H1 (cell line): Measurements from ENCODE around the gene IRF2BP2. TPM values are rescaled to one million over a fixed set of nuclear protein-coding genes. Genes with fewer than 3 reads are reported as not detected.

Experiments
- BACH1 ChIP-seq: IDR thresholded peaks from 2 replicates; pipeline ENCODE4 v1.6.1; 2012; ENCODE audit warnings: low read length, improper control_type of control experiment
- CBX5 ChIP-seq: fragments of 300-800, 300-1000 bp; sonication (generic); IDR thresholded peaks from 2 replicates; pipeline ENCODE4 v1.7.1; 2016; ENCODE audit warnings: antibody characterized with exemption, low read length, low read depth
- EGR1 ChIP-seq: IDR thresholded peaks from 2 replicates; pipeline ENCODE4 v1.6.1; 2011; ENCODE audit warnings: low read depth, low read length, borderline replicate concordance
- polyA plus RNA-seq, 7 experiments: library from polyadenylated mRNA; depleted of rRNA in 3 of 7; stranded (reverse) in 5 of 7; unstranded in 2 of 7; fragments of >200 nt in 5 of 7; fragments of 200-250 nt in 2 of 7; gene quantifications; 1 replicate in 5 of 7; 2 replicates in 1 of 7; 4 replicates in 1 of 7; pipeline versions ENCODE4 v1.2.1 to v1.2.3, GENCODE V29; 2011 to 2013; ENCODE audit warnings: missing spikeins in 2 of 7, mixed read lengths in 2 of 7
- total RNA-seq: library from RNA; stranded (reverse); fragmentation: NEBNext Ultra II Directional; extraction: Animal tissue kit (Norgen Biotek cat#: 25700); gene quantifications from 2 replicates; pipeline ENCODE4 v1.2.1, GENCODE V29; 2021
- TF ChIP-seq, protein P1 (sequence below): fragments of 300-600 bp; sonication (generic); IDR thresholded peaks from 2 replicates; pipeline ENCODE4 v1.7.1; 2012; ENCODE audit warnings: low read length, moderate library complexity, mild to moderate bottlenecking, inconsistent platforms; ENCODE audit not compliant: insufficient replicate concordance

Gene IRF2BP2
- total and polyA plus RNA-seq, 2 of the 8 experiments (the other 6 are each of a cell fraction or from before 2014, with no cell fraction given): 24.9 to 67.5 TPM

DNA sequence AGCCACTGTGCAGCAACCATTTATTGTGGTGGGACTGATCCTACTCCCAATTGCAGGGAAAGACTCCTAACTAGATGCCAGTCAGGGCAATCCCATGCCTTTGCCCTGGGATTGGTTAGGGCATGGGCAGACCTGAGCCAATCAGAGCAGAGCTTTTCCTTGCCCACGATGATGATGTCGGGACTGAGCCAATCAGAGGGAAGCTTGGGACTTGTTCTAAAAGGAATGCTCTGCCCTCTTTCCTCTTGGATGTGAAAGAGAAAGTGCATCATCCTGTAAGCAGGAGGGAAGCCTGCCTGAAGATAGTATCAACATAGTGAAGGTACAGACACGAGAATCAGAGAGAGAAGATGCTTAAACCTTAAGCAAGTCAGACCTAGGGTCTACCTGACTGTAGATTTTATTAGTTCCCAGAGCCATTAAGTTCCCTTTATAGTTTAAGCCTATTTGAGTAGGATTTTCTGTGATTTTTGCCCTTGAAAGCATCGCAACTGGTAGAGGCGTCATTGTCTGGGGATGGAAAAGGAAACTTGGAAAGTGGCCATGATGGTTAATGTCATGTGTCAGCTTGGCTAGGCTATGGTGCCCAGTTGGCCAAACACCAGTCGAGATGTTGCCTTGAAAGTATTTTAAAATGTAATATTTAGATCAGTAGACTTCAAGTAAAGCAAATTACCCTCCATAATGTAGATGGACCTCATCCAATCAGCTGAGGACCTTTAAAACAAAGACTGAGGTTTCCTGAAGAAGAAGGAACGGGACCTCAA is 19.9 kb downstream of the IRF2BP2 start (continued):
- TF ChIP-seq, protein P1, sequence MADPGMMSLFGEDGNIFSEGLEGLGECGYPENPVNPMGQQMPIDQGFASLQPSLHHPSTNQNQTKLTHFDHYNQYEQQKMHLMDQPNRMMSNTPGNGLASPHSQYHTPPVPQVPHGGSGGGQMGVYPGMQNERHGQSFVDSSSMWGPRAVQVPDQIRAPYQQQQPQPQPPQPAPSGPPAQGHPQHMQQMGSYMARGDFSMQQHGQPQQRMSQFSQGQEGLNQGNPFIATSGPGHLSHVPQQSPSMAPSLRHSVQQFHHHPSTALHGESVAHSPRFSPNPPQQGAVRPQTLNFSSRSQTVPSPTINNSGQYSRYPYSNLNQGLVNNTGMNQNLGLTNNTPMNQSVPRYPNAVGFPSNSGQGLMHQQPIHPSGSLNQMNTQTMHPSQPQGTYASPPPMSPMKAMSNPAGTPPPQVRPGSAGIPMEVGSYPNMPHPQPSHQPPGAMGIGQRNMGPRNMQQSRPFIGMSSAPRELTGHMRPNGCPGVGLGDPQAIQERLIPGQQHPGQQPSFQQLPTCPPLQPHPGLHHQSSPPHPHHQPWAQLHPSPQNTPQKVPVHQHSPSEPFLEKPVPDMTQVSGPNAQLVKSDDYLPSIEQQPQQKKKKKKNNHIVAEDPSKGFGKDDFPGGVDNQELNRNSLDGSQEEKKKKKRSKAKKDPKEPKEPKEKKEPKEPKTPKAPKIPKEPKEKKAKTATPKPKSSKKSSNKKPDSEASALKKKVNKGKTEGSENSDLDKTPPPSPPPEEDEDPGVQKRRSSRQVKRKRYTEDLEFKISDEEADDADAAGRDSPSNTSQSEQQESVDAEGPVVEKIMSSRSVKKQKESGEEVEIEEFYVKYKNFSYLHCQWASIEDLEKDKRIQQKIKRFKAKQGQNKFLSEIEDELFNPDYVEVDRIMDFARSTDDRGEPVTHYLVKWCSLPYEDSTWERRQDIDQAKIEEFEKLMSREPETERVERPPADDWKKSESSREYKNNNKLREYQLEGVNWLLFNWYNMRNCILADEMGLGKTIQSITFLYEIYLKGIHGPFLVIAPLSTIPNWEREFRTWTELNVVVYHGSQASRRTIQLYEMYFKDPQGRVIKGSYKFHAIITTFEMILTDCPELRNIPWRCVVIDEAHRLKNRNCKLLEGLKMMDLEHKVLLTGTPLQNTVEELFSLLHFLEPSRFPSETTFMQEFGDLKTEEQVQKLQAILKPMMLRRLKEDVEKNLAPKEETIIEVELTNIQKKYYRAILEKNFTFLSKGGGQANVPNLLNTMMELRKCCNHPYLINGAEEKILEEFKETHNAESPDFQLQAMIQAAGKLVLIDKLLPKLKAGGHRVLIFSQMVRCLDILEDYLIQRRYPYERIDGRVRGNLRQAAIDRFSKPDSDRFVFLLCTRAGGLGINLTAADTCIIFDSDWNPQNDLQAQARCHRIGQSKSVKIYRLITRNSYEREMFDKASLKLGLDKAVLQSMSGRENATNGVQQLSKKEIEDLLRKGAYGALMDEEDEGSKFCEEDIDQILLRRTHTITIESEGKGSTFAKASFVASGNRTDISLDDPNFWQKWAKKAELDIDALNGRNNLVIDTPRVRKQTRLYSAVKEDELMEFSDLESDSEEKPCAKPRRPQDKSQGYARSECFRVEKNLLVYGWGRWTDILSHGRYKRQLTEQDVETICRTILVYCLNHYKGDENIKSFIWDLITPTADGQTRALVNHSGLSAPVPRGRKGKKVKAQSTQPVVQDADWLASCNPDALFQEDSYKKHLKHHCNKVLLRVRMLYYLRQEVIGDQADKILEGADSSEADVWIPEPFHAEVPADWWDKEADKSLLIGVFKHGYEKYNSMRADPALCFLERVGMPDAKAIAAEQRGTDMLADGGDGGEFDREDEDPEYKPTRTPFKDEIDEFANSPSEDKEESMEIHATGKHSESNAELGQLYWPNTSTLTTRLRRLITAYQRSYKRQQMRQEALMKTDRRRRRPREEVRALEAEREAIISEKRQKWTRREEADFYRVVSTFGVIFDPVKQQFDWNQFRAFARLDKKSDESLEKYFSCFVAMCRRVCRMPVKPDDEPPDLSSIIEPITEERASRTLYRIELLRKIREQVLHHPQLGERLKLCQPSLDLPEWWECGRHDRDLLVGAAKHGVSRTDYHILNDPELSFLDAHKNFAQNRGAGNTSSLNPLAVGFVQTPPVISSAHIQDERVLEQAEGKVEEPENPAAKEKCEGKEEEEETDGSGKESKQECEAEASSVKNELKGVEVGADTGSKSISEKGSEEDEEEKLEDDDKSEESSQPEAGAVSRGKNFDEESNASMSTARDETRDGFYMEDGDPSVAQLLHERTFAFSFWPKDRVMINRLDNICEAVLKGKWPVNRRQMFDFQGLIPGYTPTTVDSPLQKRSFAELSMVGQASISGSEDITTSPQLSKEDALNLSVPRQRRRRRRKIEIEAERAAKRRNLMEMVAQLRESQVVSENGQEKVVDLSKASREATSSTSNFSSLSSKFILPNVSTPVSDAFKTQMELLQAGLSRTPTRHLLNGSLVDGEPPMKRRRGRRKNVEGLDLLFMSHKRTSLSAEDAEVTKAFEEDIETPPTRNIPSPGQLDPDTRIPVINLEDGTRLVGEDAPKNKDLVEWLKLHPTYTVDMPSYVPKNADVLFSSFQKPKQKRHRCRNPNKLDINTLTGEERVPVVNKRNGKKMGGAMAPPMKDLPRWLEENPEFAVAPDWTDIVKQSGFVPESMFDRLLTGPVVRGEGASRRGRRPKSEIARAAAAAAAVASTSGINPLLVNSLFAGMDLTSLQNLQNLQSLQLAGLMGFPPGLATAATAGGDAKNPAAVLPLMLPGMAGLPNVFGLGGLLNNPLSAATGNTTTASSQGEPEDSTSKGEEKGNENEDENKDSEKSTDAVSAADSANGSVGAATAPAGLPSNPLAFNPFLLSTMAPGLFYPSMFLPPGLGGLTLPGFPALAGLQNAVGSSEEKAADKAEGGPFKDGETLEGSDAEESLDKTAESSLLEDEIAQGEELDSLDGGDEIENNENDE: no peak
- TF ChIP-seq EGR1 (no peak), BACH1 (no peak), CBX5 (no peak)
